GM18868 (cell line): ENCODE measurements around the gene CSPG4.

ENCODE experiments used
- ATAC-seq: cut with Tn5 transposase; IDR thresholded peaks from one replicate; pipeline ENCODE4 v1.9.1; 2021; ENCODE audit warnings: mild to moderate bottlenecking, moderate library complexity; ENCODE audit not compliant: unreplicated experiment

CSPG4 gene

DNA sequence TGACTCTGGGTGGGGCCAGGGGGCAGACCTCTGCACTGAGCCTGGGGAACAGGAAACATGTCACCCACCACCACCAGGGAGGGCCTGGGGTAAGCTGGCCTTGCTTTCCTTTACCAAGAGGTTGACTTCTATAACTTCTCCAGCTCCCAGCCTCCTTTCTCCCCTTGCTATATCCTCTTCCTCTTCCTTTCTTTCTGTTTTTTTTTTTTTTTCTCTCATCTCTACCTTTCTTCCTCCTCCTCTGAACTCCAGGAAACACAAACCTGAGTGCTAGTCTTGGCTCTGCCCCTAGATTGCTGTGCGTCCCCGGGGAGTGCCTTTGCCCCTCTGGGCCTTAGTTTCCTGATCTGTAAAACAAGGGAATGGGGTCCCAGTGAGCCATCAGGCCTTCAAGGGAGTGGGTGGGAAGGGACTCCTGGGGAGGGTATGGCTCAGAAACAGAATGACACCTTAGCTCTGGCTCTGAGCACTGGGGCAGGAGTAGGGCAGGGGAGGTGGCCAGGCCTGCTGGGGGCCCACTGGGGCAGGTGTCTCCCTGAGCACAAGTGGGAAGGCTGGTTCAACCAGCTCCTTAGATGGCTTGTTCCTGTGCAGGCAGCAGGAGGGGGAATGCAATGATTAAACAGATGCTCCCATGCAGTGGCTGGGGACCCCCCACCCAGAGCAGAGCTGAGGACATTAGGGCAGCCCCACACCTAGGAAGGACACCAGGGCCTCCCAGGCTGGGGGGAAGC is 60.7 kb downstream of the CSPG4 start:
- no peak for ATAC-seq

GRCh38 chr15:75650908-75651809 is 61.5 kb downstream of the CSPG4 start:
- no peak for ATAC-seq

GRCh38 chr15:75649848-75650247 is 62.8 kb downstream of the CSPG4 start:
- no peak for ATAC-seq

DNA sequence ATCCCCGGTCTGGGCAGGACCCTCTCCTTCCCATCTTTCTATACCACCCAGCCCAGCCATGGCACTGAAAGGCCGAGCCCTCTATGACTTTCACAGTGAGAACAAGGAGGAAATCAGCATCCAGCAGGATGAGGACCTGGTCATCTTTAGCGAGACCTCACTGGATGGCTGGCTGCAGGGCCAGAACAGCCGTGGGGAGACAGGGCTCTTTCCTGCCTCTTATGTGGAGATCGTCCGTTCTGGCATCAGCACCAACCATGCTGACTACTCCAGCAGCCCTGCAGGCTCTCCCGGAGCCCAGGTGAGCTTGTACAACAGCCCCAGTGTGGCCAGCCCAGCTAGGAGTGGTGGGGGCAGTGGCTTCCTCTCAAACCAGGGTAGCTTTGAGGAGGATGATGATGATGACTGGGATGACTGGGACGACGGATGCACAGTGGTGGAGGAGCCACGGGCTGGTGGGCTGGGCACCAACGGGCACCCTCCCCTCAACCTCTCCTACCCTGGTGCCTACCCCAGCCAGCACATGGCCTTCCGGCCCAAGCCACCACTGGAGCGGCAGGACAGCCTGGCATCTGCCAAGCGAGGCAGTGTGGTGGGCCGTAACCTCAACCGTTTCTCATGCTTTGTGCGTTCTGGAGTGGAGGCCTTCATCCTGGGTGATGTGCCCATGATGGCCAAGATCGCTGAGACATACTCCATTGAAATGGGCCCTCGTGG is 63.4 kb downstream of the CSPG4 start:
- no peak for ATAC-seq

DNA sequence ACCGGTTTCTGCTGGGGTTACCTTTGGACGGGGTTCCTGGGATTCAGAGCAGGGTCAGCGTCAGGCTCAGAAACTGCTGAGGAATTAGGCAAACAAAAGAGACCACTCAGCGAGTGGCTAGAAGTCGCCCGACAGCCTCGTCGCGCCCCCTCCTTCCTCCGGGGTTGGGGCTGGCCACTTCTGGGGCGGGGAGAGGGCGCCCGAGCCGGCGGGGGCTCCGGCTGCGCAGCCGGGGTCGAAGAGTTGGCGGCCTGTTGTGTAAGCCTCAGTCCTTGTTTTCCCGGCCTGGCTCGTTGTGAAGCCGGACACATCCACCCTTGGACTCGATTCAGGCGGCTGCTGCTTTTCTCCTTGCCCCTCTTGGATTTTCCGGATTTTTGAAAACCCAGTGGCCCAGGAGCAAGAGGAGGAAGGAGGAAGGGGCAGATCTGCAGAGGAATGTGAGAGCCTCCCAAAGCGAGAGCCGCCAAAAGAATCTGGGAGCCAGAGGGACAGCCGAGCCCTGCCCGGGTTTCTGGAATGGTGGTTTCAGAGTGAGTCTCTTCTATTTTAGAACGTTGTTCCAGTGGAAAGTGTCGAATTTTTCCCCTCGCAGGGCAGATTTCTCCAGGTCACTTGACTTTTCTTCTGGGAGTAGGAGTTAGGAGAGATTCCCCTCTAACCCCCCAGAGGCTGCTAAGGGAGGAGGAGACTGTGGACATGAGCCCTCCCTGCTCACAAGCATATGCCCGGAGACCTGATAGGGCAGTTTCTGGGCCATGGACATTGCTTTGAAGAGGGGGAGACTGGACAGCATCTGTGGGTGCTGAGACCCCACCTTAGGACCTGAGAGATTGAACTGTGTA is 64.3 kb downstream of the CSPG4 start:
- ATAC-seq: no peak

- no peak for ATAC-seq
These were observed 65.1 kb downstream of the CSPG4 start, which contains the start of gene SNX33 for GRCh38 chr15:75647370-75648155. Gene SNX33, plus strand, starts transcription at chr15:75647912. Its CDS starts 1,191 bp downstream, at chr15:75649103.

DNA sequence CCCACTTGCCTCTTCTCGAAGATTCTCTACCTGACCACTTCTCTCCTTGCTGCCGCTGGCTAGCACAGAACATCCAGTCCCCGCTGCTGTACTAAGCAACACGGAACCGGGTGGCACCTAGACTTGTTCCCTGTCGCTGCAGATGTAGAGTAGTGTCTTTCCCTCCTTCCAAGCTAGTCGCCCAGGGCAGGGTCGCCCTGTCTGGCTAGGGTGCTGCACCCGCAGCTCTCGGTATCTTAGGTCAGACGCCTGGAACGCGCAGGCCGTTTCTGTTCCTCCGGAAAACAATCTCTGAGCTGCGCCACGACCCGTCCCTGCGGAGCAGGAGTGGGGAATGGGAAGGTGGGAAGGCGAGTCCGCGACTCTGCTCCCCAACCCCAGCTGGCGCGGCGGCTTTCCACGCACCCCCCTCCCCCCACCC is 65.7 kb downstream of the CSPG4 start:
- ATAC-seq: no peak

- no peak for ATAC-seq
These were observed 66.3 kb downstream of the CSPG4 start for GRCh38 chr15:75646112-75646943.

- no peak for ATAC-seq
These were observed 68.3 kb downstream of the CSPG4 start for GRCh38 chr15:75644376-75644775.

GRCh38 chr15:75641603-75642002 is 71.0 kb downstream of the CSPG4 start:
- ATAC-seq: no peak

DNA sequence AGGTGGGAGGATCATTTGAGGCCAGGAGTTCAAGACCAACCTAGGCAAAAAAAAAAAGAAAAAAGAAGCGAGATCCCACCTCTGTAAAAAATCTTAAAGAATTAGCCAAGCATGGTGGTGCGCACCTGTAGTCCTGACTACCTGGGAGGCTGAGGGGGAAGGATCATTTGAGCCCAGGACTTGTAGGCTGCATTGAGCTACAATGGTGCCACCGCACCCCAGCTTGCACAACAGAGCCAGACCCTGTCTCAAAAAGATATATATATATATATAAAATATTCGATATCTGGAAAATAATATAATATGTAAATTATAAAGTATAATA is 71.5 kb downstream of the CSPG4 start:
- no peak for ATAC-seq

DNA sequence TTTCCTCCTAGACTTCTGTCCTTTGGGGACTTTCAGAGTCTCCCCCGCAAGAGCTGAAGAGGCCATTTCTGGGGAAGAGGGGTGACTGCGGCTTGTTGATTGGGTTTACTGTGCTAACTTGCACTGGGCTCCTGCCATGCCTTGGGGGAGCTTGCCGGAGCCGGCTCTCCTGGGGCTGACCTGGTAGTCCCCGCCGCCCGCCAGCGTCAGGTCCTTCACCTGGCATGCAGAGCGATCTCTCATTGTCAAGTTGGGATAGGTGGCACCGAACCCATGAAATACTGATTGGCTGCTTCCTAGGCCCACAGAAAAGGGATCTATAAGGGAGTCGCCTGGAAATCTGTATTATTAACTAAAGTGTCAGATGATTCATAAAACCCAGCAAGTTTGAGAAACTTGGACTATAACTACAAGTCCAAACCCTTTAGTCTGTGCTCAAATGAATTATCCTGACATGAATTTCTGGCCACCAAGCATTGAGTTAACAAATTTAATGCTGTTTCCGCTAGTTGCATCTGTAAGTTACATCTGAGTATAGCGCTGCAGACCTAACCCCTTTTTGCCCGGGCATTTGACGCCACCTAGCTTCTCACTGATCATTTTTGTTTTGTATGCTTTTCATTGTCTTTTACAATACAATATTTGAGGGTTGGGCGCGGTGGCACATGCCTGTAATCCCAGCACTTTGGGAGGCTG is 72.0 kb downstream of the CSPG4 start:
- peak; percentile 22 for ATAC-seq

DNA sequence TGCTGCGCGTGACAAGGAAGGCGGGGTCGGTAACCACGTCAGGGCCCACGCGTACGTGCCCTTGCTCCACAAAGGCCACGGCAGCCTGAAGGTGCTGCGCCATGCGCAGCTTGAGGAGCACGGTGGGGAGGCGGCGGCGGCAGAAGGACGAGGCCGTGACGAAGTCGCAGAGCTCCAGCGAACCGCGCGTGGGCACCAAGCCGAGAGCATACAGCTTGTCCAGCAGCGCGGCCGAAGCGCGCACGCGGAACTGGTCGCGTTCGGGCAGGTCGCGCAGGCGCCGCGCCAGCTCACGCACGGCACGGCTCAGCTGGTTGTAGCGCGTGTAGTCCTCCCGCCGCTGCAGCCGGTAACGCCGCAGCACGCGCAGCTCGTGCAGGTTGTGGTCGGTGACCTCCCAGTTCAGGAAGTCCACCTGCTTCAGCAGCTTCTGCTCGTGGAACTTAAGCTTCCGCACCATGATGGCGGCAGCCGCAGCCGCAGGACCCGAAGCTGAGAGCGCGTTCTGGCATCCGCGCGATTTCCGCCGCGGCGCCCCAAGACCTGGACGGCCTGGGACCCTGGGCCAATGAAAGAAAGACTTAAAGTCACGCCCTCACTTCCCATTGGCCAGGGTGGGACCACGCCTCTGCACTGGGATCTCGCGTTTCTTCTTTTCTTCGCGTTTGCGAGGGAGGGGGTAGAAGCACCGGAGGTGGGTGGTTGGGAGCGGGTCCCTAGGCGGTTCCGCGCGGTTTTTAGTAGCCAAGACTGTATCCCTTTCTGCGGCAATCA is 72.8 kb downstream of the CSPG4 start, which contains the start of gene IMP3:
IMP3 (minus strand) TSS at position 516 of the 774 bp plus-strand sequence; CDS start at position 460, 56 bp downstream.
- peak; percentile 88 for ATAC-seq

- no peak for ATAC-seq
These were observed 73.4 kb downstream of the CSPG4 start for GRCh38 chr15:75639191-75639708.

DNA sequence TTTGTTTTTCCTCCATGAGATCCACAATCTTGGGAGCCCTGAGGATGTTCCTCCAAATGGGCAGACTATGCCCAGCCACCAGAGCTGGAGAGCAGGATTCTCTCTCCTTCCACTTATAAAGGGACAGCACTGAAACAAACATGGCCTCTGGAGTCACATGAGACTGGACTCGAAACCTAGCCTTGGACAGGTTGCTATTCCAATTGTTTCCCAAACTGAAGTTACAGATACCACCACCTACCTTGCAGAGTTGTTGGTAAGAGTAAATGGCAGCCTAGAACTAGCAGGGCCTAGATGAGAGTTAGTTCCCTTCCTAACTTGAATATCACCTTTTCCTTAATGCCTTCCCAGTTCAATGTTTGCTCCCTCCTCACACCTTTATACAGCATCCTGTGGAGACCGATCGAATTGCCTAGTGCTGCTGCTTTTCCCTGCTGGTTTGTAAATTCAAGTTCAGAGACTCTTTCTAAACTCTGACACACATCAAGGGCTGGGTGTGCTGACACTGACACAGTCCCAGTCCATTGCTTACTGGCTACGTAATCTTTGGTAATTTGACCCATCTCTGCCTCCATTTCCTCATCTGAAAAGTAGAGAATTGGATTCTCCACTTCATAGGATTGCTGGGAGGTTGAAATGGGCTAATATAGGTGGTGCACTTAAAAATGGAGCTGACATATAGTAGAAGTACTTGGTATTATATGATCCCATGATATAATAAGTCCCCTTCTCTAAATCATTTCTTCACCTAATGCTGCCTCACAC is 75.2 kb downstream of the CSPG4 start:
- no peak for ATAC-seq

DNA sequence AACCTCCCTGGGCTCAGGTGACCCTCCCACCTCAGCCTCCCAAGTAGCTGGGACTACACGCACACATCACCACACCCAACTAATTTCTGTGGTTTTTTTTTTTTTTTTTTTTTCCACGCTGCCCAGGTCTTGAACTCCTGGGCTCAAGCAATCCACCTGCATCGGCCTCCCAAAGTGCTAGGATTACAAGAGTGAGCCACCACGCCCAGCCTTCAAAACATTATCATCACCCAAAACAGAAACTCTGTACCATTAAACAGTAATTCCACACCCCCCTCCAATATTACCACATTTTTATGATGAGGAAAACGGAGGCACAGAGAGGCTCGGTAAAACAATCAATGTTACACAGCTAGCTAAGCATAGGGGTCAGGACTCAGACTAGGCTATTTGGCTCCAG is 76.6 kb downstream of the CSPG4 start:
- no peak for ATAC-seq
